ENCODE measurements around the gene CREM. TPM values are rescaled to one million over a fixed set of nuclear protein-coding genes. Genes with fewer than 3 reads are reported as not detected.

CREM gene
- total RNA-seq, 1 donor = 33.7 TPM

GRCh38 chr10:35224045-35224740, 97.5 kb downstream of the CREM start:
- no peak for TF ChIP-seq CTCF (IDR thresholded peaks at IDR 0.05; ENCODE audit: insufficient read depth, low read depth, low read length)
- no peak for DNase-seq (ENCODE audit: low read depth)
- no peak overlapping the region for H3K4me3 ChIP-seq (ENCODE audit: low read depth, low read length)

- H3K4me3 ChIP-seq (ENCODE audit: low read depth, low read length) = no peak overlapping the region
- no peak for DNase-seq (ENCODE audit: low read depth)
- TF ChIP-seq CTCF (IDR thresholded peaks at IDR 0.05; ENCODE audit: insufficient read depth, low read depth, low read length) = no peak
Observed at GRCh38 chr10:35225204-35225603, 98.6 kb downstream of the CREM start.

GRCh38 chr10:35226507-35226906, 99.9 kb downstream of the CREM start:
- TF ChIP-seq CTCF (IDR thresholded peaks at IDR 0.05; ENCODE audit: insufficient read depth, low read depth, low read length) = no peak
- no peak for DNase-seq (ENCODE audit: low read depth)
- H3K4me3 ChIP-seq (ENCODE audit: low read depth, low read length) = no peak overlapping the region

DNA sequence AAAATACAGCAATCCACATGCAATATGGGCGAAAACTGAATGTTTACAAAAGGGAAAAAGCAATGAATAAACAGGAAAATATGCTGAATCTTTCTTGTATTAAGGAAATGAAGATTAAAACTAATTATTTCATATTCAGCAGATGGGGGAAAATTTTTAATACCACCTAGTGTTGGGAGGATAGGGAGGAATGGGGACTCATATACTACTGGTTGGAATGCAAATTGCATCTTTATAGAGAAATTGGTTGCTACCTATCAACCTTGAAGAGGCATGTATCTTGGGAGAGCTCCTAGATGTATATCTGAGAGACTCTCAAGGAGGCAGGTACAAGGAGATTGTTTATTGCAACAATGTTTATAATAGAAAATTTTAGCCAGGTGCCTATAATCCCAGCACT, 101.4 kb downstream of the CREM start:
- no peak overlapping the region for H3K4me3 ChIP-seq (ENCODE audit: low read depth, low read length)
- DNase-seq (ENCODE audit: low read depth) = no peak
- no peak for TF ChIP-seq CTCF (IDR thresholded peaks at IDR 0.05; ENCODE audit: insufficient read depth, low read depth, low read length)

DNA sequence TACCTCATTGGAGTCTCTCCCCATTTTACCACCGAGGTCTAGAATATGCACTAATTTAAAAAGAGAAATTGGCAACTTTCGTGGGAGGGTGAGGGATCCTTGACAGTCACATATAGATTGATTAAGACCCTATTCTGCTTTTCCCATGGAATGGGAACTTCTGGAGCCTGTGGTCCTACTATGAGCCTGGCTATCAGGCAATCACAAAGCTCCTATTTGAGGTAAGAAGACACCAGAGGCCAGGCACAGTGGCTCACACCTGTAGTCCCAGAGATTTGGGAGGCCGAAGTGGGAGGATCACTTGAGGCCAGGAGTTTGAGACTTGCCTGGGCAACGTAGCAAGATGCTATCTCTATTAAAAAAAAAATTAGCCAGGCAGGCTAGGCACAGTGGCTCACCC, 105.0 kb downstream of the CREM start:
- no peak for TF ChIP-seq CTCF (IDR thresholded peaks at IDR 0.05; ENCODE audit: insufficient read depth, low read depth, low read length)
- no peak overlapping the region for H3K4me3 ChIP-seq (ENCODE audit: low read depth, low read length)
- DNase-seq (ENCODE audit: low read depth) = no peak

DNA sequence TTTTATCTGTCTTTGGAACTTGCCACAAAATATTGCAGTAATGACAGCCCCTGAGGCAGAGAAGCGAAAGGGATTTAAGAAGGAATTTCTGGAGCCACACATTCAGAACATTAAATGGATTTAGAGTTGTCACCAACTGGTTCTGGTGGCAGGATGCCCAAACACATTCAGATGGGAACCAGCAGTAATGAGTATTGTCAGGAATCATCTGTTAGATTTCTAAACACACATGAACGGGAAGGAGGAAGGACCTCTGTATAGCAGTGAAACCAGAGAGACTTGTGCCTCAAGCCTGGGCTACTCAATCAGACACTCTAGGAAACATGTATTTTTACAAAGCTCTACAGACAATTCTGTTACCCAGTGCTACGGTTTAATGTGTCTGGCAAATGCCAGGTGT, 105.9 kb downstream of the CREM start:
- no peak for TF ChIP-seq CTCF (IDR thresholded peaks at IDR 0.05; ENCODE audit: insufficient read depth, low read depth, low read length)
- no peak for DNase-seq (ENCODE audit: low read depth)
- H3K4me3 ChIP-seq (ENCODE audit: low read depth, low read length) = no peak overlapping the region

DNA sequence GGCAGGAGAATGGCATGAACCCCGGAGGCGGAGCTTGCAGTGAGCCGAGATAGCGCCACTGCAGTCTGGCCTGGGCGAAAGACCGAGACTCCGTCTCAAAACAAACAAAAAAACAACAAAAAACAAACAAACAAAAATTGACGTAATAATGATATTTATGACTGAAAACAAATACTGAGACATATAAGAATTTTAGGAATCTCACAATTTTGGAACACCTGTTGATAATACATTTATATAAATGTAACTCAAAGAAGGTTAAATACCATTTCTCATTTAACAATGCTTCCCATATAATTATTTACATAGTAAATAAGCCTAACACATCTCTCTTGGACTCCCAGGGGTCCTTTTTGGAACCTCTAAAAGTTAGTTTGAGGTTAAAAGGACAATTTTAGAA, 107.4 kb downstream of the CREM start:
- no peak overlapping the region for H3K4me3 ChIP-seq (ENCODE audit: low read depth, low read length)
- TF ChIP-seq CTCF (IDR thresholded peaks at IDR 0.05; ENCODE audit: insufficient read depth, low read depth, low read length) = no peak
- no peak for DNase-seq (ENCODE audit: low read depth)

Data from fibroblast of villous mesenchyme (primary cell).